ENCODE data around the gene P2RX2. TPM values are rescaled to one million over a fixed set of nuclear protein-coding genes. Genes with fewer than 3 reads are reported as not detected.

Gene P2RX2
- total and polyA plus RNA-seq, 2 of the 4 experiments (the other 2 are of a cell fraction): not detected

DNA sequence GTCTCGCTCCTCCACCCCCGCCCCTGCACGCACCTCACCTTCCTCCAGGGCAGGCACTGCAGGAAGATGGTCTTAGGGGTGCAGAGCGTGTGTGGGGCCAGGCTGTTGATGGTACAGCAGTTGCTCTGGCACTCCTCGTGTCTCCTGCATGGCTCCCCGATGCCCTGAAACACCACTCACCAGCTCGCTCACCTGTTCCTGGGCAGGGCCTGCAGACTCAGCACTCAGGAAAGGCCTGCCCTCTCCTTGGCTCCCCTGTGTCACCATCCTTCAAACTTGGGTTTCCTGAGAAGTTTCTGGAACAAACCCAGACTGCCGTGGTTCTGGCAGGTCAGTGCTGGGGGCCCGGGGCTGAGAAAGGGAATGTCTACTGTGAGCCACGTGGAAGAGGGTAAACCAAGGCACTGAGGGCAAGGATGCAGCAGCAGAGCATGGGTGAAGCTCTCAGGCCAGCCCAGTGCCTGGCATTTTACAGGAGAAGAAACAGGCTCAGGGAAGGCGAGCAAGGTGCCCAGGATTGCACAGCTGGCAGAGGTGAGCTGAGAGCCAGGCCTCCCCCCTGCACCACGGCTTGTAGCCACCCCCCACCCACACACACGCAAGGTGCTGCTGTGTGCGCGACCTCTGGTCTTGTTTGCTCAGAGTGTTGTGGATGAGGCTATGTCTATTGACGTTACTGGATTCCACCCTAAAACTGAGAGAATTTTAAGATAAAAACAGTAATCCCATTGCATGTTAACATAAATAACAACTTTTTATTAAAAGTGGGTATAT, 13.7 kb upstream of the P2RX2 start:
- Histone ChIP-seq H3K56ac (ENCODE audit: extremely low read depth, insufficient read depth, low read length) (no peak overlapping the region), H3K79me1 (ENCODE audit: low read depth in 1 of 2, low read length in 2 of 2) (no peaks in the 10 kb centered on the region), H3K9me3 (ENCODE audit: control insufficient read depth, insufficient read depth, low read length) (no peaks in the 10 kb centered on the region), H3K18ac (ENCODE audit: low read depth, low read length) (no peak overlapping the region), H3K27ac (ENCODE audit: insufficient read depth, low read length) (no peak overlapping the region), H4K8ac (ENCODE audit: low read depth in 2 of 2, low read length in 2 of 2) (no peak overlapping the region), H3K27me3 (ENCODE audit: control insufficient read depth, insufficient read depth, low read length) (peaks cover 30% of the 10 kb centered on the region), H2AK9ac (replicated peaks; ENCODE audit: low read depth, low read length, poor library complexity) (no peak overlapping the region), H3K9me1 (ENCODE audit: insufficient read depth, low read length) (no peaks in the 10 kb centered on the region), H3K4me2 (ENCODE audit: low read depth, low read length) (no peak overlapping the region), H3K23ac (ENCODE audit: low read depth, low read length) (no peak overlapping the region), H4K20me1 (ENCODE audit: insufficient read depth, low read length) (no peaks in the 10 kb centered on the region), H3K4me1 (ENCODE audit: control insufficient read depth, insufficient read depth, low read length) (peaks cover 6% of the 10 kb centered on the region; the same call in 1 of the 2 replicates), H3K4ac (ENCODE audit: low read depth, low read length) (no peak overlapping the region), H2BK15ac (ENCODE audit: low read depth, low read length) (no peak overlapping the region), H4K91ac (ENCODE audit: insufficient read depth, low read depth, low read length) (no peak overlapping the region), H4K5ac (ENCODE audit: low read depth, low read length) (no peak overlapping the region), H3K4me3 (ENCODE audit: insufficient read depth, low read depth, low read length) (no peak overlapping the region), H3K36me3 (ENCODE audit: control insufficient read depth, insufficient read depth, low read length) (no peaks in the 10 kb centered on the region), H3K9ac (ENCODE audit: low read depth, low read length) (no peak overlapping the region), H2AK5ac (ENCODE audit: low read depth, low read length) (no peak overlapping the region), H2BK5ac (ENCODE audit: low read depth, low read length, poor library complexity, severe bottlenecking) (no peak overlapping the region), H2BK120ac (ENCODE audit: low read depth, low read length) (no peak overlapping the region), H3K14ac (replicated peaks; ENCODE audit: low read depth, low read length) (no peak overlapping the region), H2BK20ac (ENCODE audit: low read depth, low read length) (no peak overlapping the region), H2AFZ (replicated peaks; ENCODE audit: low read length, poor library complexity) (no peak overlapping the region)
- no TSS peak for BruUV-seq (replicated peaks)
- CTCF ChIA-PET: interaction anchor here (0.9 kb wide), 1 partner anchor 10 kb away, joined by 3 read pairs; no protein-coding TSS in a partner anchor
- dilution Hi-C loops (cut with HindIII; ENCODE audit: low sequenced_read_pairs, unreplicated experiment): no loop called here
- WGBS, 2 experiments (ENCODE audit: extremely low coverage in 2 of 2, insufficient read length in 1 of 2): 62% methylated on average over 5 of the region's 16 CpGs; no CpG with 5 or more reads in 1 of the 2 experiments
- TF ChIP-seq POLR2A (IDR thresholded peaks at IDR 0.05; ENCODE audit: low read depth, low read length) (no peak), FOS (IDR thresholded peaks at IDR 0.05; ENCODE audit: low read depth, low read length) (no peak), NFE2L2 (IDR thresholded peaks at IDR 0.05; ENCODE audit: low read depth, low read length) (no peak), USF2 (IDR thresholded peaks at IDR 0.05; ENCODE audit: low read depth, low read length) (no peak), MAFK (IDR thresholded peaks at IDR 0.05; ENCODE audit: low read depth, low read length) (no peak), RCOR1 (IDR thresholded peaks at IDR 0.05; ENCODE audit: insufficient replicate concordance, low read length) (no peak), CHD1 (IDR thresholded peaks at IDR 0.05; ENCODE audit: low read depth, low read length) (no peak), MXI1 (IDR thresholded peaks at IDR 0.05; ENCODE audit: borderline replicate concordance, low read depth, low read length) (no peak), SMC3 (IDR thresholded peaks at IDR 0.05; ENCODE audit: low read depth, low read length) (no peak), RAD21 (IDR thresholded peaks at IDR 0.05; ENCODE audit: low read length) (no peak), BHLHE40 (IDR thresholded peaks at IDR 0.05; ENCODE audit: low read depth, low read length) (no peak), CEBPB (IDR thresholded peaks at IDR 0.05; ENCODE audit: low read depth, low read length) (no peak), MAZ (IDR thresholded peaks at IDR 0.05; ENCODE audit: borderline replicate concordance, low read depth, low read length) (no peak), CTCF (conservative IDR thresholded peaks at IDR 0.05; ENCODE audit: low read depth, low read length) (no peak)
- TF ChIP-seq, protein P1, sequence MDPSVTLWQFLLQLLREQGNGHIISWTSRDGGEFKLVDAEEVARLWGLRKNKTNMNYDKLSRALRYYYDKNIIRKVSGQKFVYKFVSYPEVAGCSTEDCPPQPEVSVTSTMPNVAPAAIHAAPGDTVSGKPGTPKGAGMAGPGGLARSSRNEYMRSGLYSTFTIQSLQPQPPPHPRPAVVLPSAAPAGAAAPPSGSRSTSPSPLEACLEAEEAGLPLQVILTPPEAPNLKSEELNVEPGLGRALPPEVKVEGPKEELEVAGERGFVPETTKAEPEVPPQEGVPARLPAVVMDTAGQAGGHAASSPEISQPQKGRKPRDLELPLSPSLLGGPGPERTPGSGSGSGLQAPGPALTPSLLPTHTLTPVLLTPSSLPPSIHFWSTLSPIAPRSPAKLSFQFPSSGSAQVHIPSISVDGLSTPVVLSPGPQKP (IDR thresholded peaks at IDR 0.05; ENCODE audit: borderline replicate concordance, low read depth, low read length): no peak
- POLR2A ChIA-PET (ENCODE audit: unreplicated experiment): no interaction called here
- in situ Hi-C loops (cut with MboI; ENCODE audit: low sequenced_read_pairs): no loop called here
- ATAC-seq (ENCODE audit: low read depth) (no peak), DNase-seq (no peak)
- intact Hi-C loops (cut with micrococcal nuclease): no loop called here

Data from IMR-90 (cell line).